H1 (cell line): ENCODE results near the gene SEL1L3. TPM values are rescaled to one million over a fixed set of nuclear protein-coding genes. Genes with fewer than 3 reads are reported as not detected.

Experiments
- CTCF ChIA-PET: fragments of 300-600 bp; sonication (Branson Sonifier 250); formaldehyde crosslinking; loops from one replicate; lab custom pipeline; 2021; ENCODE audit not compliant: partially characterized antibody; lab: Charles Lee
- POLR2A ChIA-PET: fragments of 300-600 bp; sonication (Branson Sonifier 250); formaldehyde crosslinking; loops from one replicate; lab custom pipeline; 2021; ENCODE audit warnings: inconsistent platforms; ENCODE audit not compliant: partially characterized antibody; lab: Charles Lee
- DNase-seq, 2 experiments: peaks; one replicate each; pipeline versions ENCODE4 v3.0.0 to v3.0.0-alpha.2; 2010 to 2022; ENCODE audit warnings: low spot score in 2 of 2, low read depth in 1 of 2, mixed read lengths in 1 of 2
- FAIRE-seq: peaks from 2 replicates; lab custom pipeline; 2011; peaks lifted over from hg19 to GRCh38; lab: Jason Lieb, UNC
- H2AFZ ChIP-seq: 2 replicates; pipeline ENCODE4 v1.8.1; 2012; ENCODE audit warnings: low read length, inconsistent platforms
- H2AK5ac ChIP-seq: 2 replicates; pipeline ENCODE4 v1.6.1; 2013; ENCODE audit warnings: low read depth, low read length
- H2BK120ac ChIP-seq: replicated peaks from 2 replicates; pipeline ENCODE3; 2013; ENCODE audit warnings: low read depth, low read length, inconsistent platforms
- H2BK12ac ChIP-seq: 2 replicates; pipeline ENCODE4 v1.6.1; 2013; ENCODE audit warnings: low read depth, low read length
- H2BK15ac ChIP-seq: 2 replicates; pipeline ENCODE4 v1.6.1; 2013; ENCODE audit warnings: low read length
- H2BK20ac ChIP-seq: 2 replicates; pipeline ENCODE4 v1.6.1; 2013; ENCODE audit warnings: low read length
- H2BK5ac ChIP-seq: 2 replicates; pipeline ENCODE4 v1.6.1; 2013; ENCODE audit warnings: low read depth, low read length
- H3K14ac ChIP-seq: 2 replicates; pipeline ENCODE4 v1.6.1; 2013; ENCODE audit warnings: inconsistent platforms; ENCODE audit not compliant: insufficient read length
- H3K18ac ChIP-seq: 2 replicates; pipeline ENCODE4 v1.6.1; 2013; ENCODE audit warnings: low read length; ENCODE audit errors: extremely low read depth
- H3K23ac ChIP-seq: 2 replicates; pipeline ENCODE4 v1.6.1; 2013; ENCODE audit warnings: inconsistent platforms; ENCODE audit not compliant: insufficient read length
- H3K23me2 ChIP-seq: 2 replicates; pipeline ENCODE4 v1.6.1; 2013; ENCODE audit warnings: low read depth, low read length
- H3K27ac ChIP-seq: 2 replicates; pipeline ENCODE4 v1.6.1; 2011; ENCODE audit warnings: low read depth, low read length, inconsistent platforms
- H3K27me3 ChIP-seq, 4 experiments: replicated peaks in 1 of 4; 1 replicate in 1 of 4; 2 replicates in 3 of 4; pipeline versions ENCODE4 v1.6.1 to v1.8.1; 2011 to 2013; ENCODE audit warnings: low read length in 3 of 4, mild to moderate bottlenecking in 3 of 4, inconsistent platforms in 2 of 4, mixed read lengths in 2 of 4, moderate library complexity in 1 of 4; ENCODE audit not compliant: control insufficient read depth in 3 of 4, insufficient read depth in 3 of 4; ENCODE audit errors: extremely low read depth in 1 of 4
- H3K36me3 ChIP-seq, 4 experiments: 2 replicates each; pipeline versions ENCODE4 v1.6.1 to v1.8.1; 2011 to 2013; ENCODE audit warnings: mild to moderate bottlenecking in 4 of 4, low read length in 3 of 4, moderate library complexity in 2 of 4, control low read depth in 1 of 4, inconsistent platforms in 1 of 4; ENCODE audit not compliant: insufficient read depth in 4 of 4, control insufficient read depth in 2 of 4
- H3K4ac ChIP-seq: replicated peaks from 2 replicates; pipeline ENCODE3; 2013; ENCODE audit warnings: low read length, low read depth, mixed read lengths, inconsistent platforms; ENCODE audit not compliant: insufficient read length
- H3K4me1 ChIP-seq, 4 experiments: replicated peaks in 1 of 4; 1 replicate in 1 of 4; 2 replicates in 3 of 4; pipeline versions ENCODE4 v1.6.1 to v1.8.1; 2011 to 2013; ENCODE audit warnings: low read length in 3 of 4, inconsistent platforms in 2 of 4, mixed read lengths in 1 of 4; ENCODE audit not compliant: insufficient read depth in 4 of 4, control insufficient read depth in 3 of 4
- H3K4me2 ChIP-seq, 2 experiments: 2 replicates each; pipeline versions ENCODE4 v1.6.1 to v1.8.1; 2011 to 2013; ENCODE audit warnings: low read depth in 2 of 2, low read length in 2 of 2, control low read depth in 1 of 2, inconsistent platforms in 1 of 2, mild to moderate bottlenecking in 1 of 2; ENCODE audit not compliant: insufficient read depth in 1 of 2
- H3K4me3 ChIP-seq, 4 experiments: fragments of 200-600, 300-600 bp in 1 of 4; sonication (generic), shearing (Covaris generic), sonication (Bioruptor Twin) in 1 of 4; 2 replicates each; pipeline versions ENCODE4 v1.5.1 to v1.8.1; 2011 to 2016; ENCODE audit warnings: low read length in 4 of 4, low read depth in 3 of 4, control low read depth in 2 of 4, inconsistent platforms in 2 of 4, mild to moderate bottlenecking in 2 of 4, mixed read lengths in 1 of 4, moderate library complexity in 1 of 4; ENCODE audit not compliant: insufficient read depth in 2 of 4; ENCODE audit errors: extremely low read depth in 1 of 4
- H3K56ac ChIP-seq: replicated peaks from 2 replicates; pipeline ENCODE3; 2013; ENCODE audit warnings: low read depth, mild to moderate bottlenecking, mixed read lengths, low read length, inconsistent platforms; ENCODE audit not compliant: insufficient read length
- H3K79me1 ChIP-seq: 2 replicates; pipeline ENCODE4 v1.6.1; 2013; ENCODE audit warnings: low read depth, low read length, control low read depth
- H3K79me2 ChIP-seq, 2 experiments: 2 replicates each; pipeline versions ENCODE4 v1.6.1 to v1.8.1; 2012 to 2013; ENCODE audit warnings: low read length in 2 of 2, mild to moderate bottlenecking in 2 of 2, inconsistent platforms in 1 of 2; ENCODE audit not compliant: insufficient read depth in 2 of 2, control insufficient read depth in 1 of 2
- H3K9ac ChIP-seq, 4 experiments: replicated peaks in 1 of 4; 1 replicate in 1 of 4; 2 replicates in 3 of 4; pipeline versions ENCODE4 v1.6.1 to v1.8.1; 2011 to 2013; ENCODE audit warnings: low read depth in 3 of 4, low read length in 3 of 4, control low read depth in 2 of 4, mild to moderate bottlenecking in 2 of 4, moderate library complexity in 2 of 4, inconsistent platforms in 1 of 4; ENCODE audit errors: extremely low read depth in 1 of 4
- H3K9me3 ChIP-seq, 2 experiments: 2 replicates each; pipeline versions ENCODE4 v1.6.1 to v1.8.1; 2012 to 2013; ENCODE audit warnings: mild to moderate bottlenecking in 2 of 2, moderate library complexity in 2 of 2, control low read depth in 1 of 2, inconsistent platforms in 1 of 2, low read depth in 1 of 2, low read length in 1 of 2, mixed read lengths in 1 of 2; ENCODE audit not compliant: insufficient read depth in 2 of 2
- H4K20me1 ChIP-seq, 2 experiments: replicated peaks in 1 of 2; 2 replicates each; pipeline versions ENCODE3 to v1.8.1; 2011 to 2013; ENCODE audit warnings: inconsistent platforms in 2 of 2, low read length in 2 of 2, mild to moderate bottlenecking in 1 of 2; ENCODE audit not compliant: insufficient read depth in 2 of 2, control insufficient read depth in 1 of 2
- H4K5ac ChIP-seq: 2 replicates; pipeline ENCODE4 v1.6.1; 2013; ENCODE audit warnings: low read length, low read depth, mixed read lengths, inconsistent platforms; ENCODE audit not compliant: insufficient read length
- H4K8ac ChIP-seq: 2 replicates; pipeline ENCODE4 v1.8.0; 2013; ENCODE audit warnings: mild to moderate bottlenecking, moderate library complexity, low read length, inconsistent platforms; ENCODE audit not compliant: insufficient read depth; ENCODE audit errors: extremely low read depth
- H4K91ac ChIP-seq: replicated peaks from 2 replicates; pipeline ENCODE3; 2013; ENCODE audit warnings: low read length, mixed read lengths, inconsistent platforms; ENCODE audit not compliant: insufficient read length
- CTBP2 ChIP-seq: IDR thresholded peaks from 2 replicates; pipeline ENCODE4 v1.7.0; 2011; ENCODE audit warnings: borderline replicate concordance, mild to moderate bottlenecking, moderate library complexity, mixed read lengths, low read length; ENCODE audit not compliant: insufficient read depth, insufficient read length
- whole genome bisulfite sequencing, 2 experiments: shearing (Covaris generic) in 1 of 2; methylation state at CpG; one replicate each; pipeline versions ENCODE4 v1.1.6 to v1.1.7; 2013 to 2015; ENCODE audit warnings: low lambda C conversion rate in 2 of 2, mixed read lengths in 2 of 2, inconsistent platforms in 1 of 2, low coverage in 1 of 2, missing lambda C conversion rate in 1 of 2; ENCODE audit not compliant: insufficient replicate concordance in 2 of 2, insufficient coverage in 1 of 2, insufficient read length in 1 of 2; ENCODE audit errors: extremely low coverage in 1 of 2, missing lambda C conversion rate in 1 of 2; 5-methylcytosine and 5-hydroxymethylcytosine counted together
- polyA plus RNA-seq, 7 experiments: library from polyadenylated mRNA; depleted of rRNA in 3 of 7; stranded (reverse) in 5 of 7; unstranded in 2 of 7; fragments of >200 nt in 5 of 7; fragments of 200-250 nt in 2 of 7; gene quantifications; 1 replicate in 5 of 7; 2 replicates in 1 of 7; 4 replicates in 1 of 7; pipeline versions ENCODE4 v1.2.1 to v1.2.3, GENCODE V29; 2011 to 2013; ENCODE audit warnings: missing spikeins in 2 of 7, mixed read lengths in 2 of 7
- total RNA-seq: library from RNA; stranded (reverse); fragmentation: NEBNext Ultra II Directional; extraction: Animal tissue kit (Norgen Biotek cat#: 25700); gene quantifications from 2 replicates; pipeline ENCODE4 v1.2.1, GENCODE V29; 2021

The SEL1L3 gene
- total and polyA plus RNA-seq, 2 of the 8 experiments (the other 6 are each of a cell fraction or from before 2014, with no cell fraction given) = 18.2 to 54.0 TPM

DNA sequence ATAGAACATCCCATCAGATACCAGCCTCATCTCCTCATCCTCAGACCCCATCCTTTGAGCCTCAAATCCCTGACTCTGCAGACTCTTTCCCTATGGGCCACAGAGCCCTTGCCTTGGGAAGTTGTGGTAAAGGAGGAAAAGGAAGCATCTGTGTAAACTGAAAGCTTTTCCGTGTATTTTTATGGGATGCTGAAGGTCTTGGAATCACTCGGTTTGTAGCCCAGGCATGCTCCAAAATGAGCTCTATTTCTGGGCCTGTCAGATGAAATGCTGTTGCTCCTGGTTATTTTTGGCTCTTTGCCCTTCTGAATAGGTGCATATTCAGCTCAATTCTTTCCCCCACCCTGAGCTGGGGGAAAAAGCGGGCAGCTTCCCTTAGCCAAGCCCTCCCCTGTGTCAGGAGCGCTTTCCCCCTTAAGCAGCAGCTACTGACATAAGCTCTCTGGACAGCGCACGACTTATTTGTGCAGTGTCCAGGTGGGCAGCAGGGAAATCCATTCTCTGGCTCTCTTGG, 5.0 kb upstream of the SEL1L3 start:
- POLR2A ChIA-PET = interaction anchor here (0.6 to 1.1 kb wide), 3 partner anchors 27 to 445 kb away, joined by 3 to 4 read pairs (median 4); no protein-coding TSS in a partner anchor
- Histone ChIP-seq H2BK5ac (no peak overlapping the region), H3K4me3 (no peak overlapping the region), H2BK15ac (no peak overlapping the region), H4K5ac (no peak overlapping the region), H3K9ac (no peak overlapping the region), H3K23ac (no peak overlapping the region), H3K56ac (no peak overlapping the region), H3K79me1 (no peaks in the 10 kb centered on the region; the same call in 1 of the 2 replicates), H2AK5ac (peak overlapping the region; percentile 26; the same call in 1 of the 2 replicates), H2BK120ac (no peak overlapping the region), H2BK20ac (no peak overlapping the region), H2BK12ac (no peak overlapping the region), H4K91ac (no peak overlapping the region), H3K23me2 (peaks cover 6% of the 10 kb centered on the region; the same call in 1 of the 2 replicates), H3K27ac (no peak overlapping the region), H3K4me2 (no peak overlapping the region), H3K18ac (no peak overlapping the region), H4K8ac (no peak overlapping the region), H3K36me3 (no peaks in the 10 kb centered on the region), H3K14ac (no peak overlapping the region), H3K27me3 (peaks cover 0 to 10% (median 0%) of the 10 kb centered on the region in 4 experiments; a peak in 2 of 7 replicates), H4K20me1 (no peaks in the 10 kb centered on the region), H2AFZ (no peak overlapping the region), H3K4me1 (peaks cover 0 to 8% (median 4%) of the 10 kb centered on the region in 4 experiments; a peak in 4 of 7 replicates), H3K9me3 (no peaks in the 10 kb centered on the region), H3K4ac (peak overlapping the region; percentile 48), H3K79me2 (no peaks in the 10 kb centered on the region)
- CTCF ChIA-PET = interaction anchor here (0.7 to 1.3 kb wide), 4 partner anchors 9 to 592 kb away, joined by 3 read pairs; no protein-coding TSS in a partner anchor
- FAIRE-seq = no peak
- WGBS, 2 experiments = 82% methylated on average over 6 of the region's 6 CpGs; no CpG with 5 or more reads in 1 of the 2 experiments
- DNase-seq = no peak
- TF ChIP-seq CTBP2 = no peak
